Measurements from ENCODE around the gene SOCS3.

Gene SOCS3, protein sequence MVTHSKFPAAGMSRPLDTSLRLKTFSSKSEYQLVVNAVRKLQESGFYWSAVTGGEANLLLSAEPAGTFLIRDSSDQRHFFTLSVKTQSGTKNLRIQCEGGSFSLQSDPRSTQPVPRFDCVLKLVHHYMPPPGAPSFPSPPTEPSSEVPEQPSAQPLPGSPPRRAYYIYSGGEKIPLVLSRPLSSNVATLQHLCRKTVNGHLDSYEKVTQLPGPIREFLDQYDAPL

DNA sequence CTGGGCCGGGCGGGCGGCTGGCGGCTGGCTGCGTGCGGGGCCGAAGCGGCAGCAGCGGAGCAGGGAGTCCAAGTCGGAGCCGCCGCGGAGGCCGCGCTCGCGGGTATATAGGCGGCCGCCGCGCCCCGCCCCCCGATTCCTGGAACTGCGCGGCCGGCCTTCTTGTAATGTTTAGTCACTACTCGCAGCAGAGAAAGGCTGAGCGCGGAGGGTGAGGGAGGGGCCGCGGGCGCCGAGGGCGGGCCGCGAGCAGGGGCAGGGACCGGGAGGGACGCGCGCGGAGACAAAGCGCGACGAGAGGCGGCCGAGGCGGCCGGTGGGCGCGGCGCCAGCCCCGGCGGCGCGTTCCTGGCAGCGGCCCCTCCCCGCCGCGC, at the start of gene SOCS3:
SOCS3 (minus strand) TSS at position 81 of the 374 bp plus-strand sequence. CDS start 982 bp downstream, outside the sequence.
- DNase-seq = peak; percentile 98

- DNase-seq = no peak
Observed at GRCh38 chr17:78409191-78409928, 49.5 kb upstream of the SOCS3 start.

GRCh38 chr17:78408476-78409050, 48.7 kb upstream of the SOCS3 start:
- no peak for DNase-seq

DNA sequence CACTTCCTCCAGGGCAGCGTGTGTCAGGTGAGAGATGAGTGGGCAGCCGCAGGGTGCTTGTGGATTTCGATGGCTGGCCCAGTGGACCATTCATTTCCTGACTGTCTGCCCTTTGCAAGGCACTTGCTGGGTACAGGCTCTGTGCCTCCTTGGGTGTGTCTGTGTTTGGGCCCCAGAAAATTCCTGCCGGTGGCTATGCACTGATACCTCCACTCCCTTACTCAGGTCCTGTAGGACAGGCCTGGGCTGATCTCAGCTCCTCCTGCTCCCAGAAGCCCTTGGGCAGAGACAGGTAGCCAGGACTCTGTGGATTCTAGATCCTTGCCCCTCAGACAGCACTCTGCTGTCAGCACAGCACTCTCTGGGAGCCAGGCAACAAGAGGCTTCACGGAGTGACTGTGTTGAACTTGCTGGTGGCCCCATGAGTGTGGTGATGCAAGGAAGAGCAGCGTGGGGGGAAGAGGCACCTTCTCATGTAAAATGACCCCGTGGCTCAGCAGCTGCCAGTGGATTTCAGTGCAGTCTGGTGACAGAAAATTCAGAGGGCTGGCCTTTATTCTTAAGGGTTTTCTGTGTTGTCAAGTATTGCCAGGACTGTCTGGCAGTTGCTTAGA, 47.6 kb upstream of the SOCS3 start:
- no peak for DNase-seq

DNA sequence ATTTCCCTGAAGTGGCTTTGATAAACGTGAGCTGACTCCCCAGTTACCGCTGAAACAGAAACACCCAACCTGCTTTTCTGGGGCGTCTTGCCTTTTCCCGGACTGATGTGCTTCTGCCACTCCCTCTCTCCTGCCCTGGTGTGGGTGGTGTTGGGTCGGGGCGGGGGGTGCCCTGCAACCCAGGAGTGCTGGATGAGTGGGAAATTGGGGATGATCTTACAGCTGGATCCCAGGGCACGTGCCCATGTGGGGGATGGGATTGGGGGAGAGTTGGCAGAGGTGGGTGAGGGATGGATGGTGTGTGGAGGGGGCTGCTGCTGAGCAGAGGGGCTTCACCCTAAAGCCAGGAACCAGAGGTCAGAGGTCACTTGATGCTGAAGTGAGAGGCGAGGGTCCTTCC, 47.0 kb upstream of the SOCS3 start:
- DNase-seq = no peak

- DNase-seq = no peak
Observed at GRCh38 chr17:78406396-78406795, 46.5 kb upstream of the SOCS3 start.

DNA sequence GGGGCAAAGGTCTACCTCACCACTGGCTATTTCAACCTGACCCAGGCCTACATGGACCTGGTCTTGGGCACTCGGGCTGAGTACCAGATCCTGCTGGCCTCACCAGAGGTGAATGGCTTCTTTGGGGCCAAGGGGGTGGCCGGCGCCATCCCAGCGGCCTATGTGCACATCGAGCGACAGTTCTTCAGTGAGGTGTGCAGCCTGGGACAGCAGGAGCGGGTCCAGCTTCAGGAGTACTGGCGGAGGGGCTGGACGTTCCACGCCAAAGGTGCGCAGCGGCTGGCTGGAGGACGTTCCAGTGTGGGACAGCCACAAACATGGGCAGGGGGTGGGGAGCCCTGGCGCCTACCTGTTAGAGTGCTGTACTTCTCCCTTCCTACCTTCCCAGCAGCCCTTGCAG, 43.9 kb upstream of the SOCS3 start:
- no peak for DNase-seq

- DNase-seq = no peak
Observed at GRCh38 chr17:78401891-78402290, 42.0 kb upstream of the SOCS3 start.

DNA sequence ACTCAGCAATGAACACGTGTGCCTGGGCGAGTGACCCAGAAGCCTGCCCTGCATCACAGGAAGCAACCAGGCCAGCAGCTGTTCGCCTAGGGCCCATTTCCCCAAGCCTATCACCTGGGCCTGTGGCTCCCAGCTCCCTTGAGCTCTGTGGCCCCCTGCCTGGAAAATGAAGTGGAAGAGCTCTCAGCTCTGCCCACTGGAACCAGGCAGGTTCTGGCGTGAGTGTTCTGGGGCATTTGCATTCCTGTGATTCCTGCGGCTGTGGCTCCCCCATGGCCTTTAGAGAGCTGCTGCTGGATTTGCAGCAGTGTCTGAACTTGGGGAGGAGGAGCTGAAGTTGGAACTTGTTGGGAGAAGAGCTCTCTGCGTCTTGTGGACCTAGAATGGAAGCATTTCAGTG, 41.4 kb upstream of the SOCS3 start:
- no peak for DNase-seq

DNA sequence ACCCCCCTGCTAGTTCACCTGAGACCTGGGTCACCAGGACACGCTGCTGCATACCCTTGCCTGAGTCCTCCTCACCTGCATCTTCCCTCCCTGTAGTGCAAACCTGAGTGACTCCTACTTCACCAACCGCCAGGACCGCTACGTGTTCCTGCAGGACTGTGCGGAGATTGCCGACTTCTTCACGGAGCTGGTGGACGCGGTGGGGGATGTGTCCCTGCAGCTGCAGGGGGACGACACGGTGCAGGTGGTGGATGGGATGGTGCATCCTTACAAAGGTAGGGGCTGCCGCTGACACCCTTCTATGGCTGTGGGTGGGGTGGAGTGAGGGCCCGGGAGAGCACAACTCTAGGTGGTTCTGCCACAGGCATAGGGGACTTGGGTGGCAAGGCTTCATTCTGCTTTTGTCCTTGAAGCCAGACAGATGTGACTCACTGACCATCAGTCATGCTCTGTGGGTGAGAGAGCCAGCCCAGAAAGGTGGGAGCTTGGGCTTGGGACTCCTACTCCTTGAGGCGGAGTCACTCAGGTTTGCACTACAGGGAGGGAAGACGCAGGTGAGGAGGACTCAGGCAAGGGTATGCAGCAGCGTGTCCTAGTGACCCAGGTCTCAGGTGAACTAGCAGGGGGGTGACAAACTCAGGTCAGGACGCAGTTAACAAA, 40.8 kb upstream of the SOCS3 start:
- no peak for DNase-seq

DNA sequence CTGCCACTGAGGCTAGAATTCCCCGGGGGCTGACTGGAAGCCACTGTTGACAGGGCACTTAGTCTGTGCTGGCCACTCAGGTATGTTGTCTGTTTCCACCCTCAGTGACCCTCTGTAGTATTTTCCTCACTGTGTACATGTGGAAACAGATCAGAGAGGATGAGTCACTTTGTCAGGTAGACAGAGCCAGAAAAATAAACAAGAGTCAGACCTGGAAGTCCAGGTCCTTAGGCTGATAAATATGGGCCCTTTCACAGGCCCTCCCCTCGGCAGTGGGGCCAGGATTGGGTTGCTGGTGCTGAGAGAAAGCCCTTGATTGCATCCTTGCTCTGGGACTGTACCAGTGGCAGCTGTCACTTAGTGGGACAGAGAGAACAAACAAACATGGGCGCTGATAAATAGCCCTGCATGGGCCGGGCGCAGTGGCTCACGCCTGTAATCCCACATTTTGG, 39.8 kb upstream of the SOCS3 start:
- DNase-seq = no peak

DNA sequence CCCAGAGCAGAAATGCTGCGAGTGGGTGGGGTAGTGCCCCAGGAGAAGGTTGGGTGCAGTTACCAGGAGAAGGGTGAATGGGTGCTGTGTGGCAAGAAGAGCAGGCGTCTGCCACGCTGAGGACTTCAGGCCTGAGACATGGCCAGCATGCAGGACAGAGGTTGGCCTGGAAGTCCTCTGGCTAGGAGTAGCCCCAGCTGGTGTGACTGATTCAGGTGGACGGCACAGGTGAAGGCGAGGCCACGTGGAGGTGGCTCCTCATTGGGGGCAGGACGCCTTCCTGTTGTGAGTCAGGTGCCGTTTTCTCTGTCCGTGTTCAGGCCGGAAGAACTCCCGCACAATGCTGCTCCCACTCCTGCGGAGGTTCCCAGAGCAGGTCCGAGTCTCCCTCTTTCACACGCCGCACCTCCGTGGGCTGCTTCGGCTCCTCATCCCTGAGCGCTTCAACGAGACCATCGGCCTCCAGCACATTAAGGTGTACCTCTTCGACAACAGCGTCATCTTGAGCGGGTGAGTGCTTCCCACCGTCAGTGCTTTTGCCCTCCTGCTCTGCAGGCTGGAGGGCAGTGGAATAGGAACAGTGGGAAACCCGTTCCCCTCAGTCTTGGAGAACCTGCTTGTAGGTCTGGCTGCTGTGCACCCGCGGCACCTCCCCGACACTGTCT, 39.3 kb upstream of the SOCS3 start:
- no peak for DNase-seq

GRCh38 chr17:78398390-78398789, 38.5 kb upstream of the SOCS3 start:
- no peak for DNase-seq

DNA sequence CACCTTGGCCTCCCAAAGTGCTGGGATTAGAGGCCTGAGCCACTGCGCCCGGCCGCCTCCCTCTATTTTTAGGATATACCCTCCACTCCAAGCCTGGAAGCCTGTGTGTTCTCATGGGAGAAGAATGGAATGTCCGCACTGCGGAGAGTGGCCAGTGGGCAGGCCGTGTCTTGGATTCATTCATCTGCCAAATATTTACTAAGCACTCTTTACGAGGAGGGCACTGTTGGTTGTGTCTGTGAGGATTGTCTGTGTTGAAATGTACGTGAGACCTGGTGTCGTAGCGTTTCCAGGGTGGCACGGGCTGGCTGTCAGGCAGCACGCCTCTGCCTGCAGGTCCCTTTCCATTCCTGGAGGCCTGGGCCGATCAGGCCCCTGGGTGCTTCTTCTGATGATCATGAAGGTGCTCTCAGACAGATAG, 37.8 kb upstream of the SOCS3 start:
- DNase-seq = no peak

- DNase-seq = no peak
Observed at GRCh38 chr17:78396441-78397337, 36.8 kb upstream of the SOCS3 start.

DNA sequence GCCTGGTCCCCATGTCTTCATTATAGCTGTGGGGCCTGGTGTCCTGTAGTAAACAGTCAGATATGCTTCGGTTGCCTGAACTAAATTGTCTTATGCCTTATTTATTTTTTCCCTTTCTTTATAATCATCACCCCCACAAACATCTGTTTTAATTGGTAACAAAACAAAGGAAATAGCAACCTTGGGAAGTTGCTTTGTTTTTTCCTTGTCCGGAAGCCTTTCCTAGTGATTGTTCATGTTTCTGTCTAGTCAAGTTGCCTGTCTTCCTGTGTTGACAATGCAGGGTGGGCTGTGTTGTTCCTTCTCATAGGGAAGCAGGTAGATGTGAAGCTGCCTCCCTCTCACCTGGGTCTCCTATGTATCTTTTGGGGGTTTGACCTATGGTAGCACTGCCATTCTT, 35.3 kb upstream of the SOCS3 start:
- DNase-seq = no peak

- DNase-seq = no peak
Observed at GRCh38 chr17:78394209-78394608, 34.3 kb upstream of the SOCS3 start.

- no peak for DNase-seq
Observed at GRCh38 chr17:78393575-78393974, 33.7 kb upstream of the SOCS3 start.

GRCh38 chr17:78392295-78392694, 32.4 kb upstream of the SOCS3 start:
- no peak for DNase-seq

DNA sequence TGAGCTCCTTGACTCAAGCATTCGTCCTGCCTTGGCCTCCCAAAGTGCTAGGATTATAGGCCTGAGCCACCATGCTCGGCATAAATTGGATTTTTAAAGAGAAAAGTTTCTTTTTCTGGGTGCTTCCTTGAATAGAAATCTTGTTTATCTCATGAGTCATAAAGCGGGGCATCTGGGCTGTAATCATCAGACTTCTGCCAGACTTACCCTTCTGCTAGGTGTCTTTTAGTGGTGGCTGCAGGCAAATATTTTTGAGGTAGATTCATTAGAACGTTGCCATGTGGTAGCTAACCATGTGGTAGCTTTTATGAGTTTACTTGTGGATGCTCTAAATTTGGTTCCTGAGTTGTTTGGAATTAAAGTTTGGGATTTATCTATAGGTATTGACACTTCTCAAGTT, 32.0 kb upstream of the SOCS3 start:
- DNase-seq = no peak

DNA sequence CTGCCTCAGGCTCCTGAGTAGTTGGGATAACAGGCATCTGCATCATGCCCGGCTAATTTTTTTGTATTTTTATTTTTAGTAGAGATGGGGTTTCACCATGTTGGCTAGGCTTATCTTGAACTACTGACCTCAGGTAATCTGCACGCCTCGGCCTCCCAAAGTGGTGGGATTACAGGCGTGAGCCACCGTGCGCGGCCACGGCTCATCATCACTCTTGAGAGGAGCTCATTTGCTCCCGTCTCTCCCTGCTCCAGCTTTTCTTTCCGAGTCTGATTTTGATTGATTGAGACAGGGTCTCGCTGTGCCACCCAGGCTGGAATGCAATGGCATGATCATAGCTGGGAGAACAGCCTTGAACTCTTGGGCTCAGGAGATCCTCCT, 31.2 kb upstream of the SOCS3 start:
- DNase-seq = no peak
